GM20000 (cell line): ENCODE results near the gene PAXIP1.
A peak's percentile ranks its signal among the peaks of the same experiment; 100 is the strongest.

Experiments used
- DNase-seq: peaks from one replicate; pipeline ENCODE4 v3.0.0; 2012; ENCODE audit warnings: low spot score
- TF ChIP-seq, protein P1 (sequence below): IDR thresholded peaks from 2 replicates; pipeline ENCODE4 v1.5.1; 2012; ENCODE audit warnings: mild to moderate bottlenecking, control low read depth; ENCODE audit errors: extremely low read depth, missing control alignments

PAXIP1 gene

DNA sequence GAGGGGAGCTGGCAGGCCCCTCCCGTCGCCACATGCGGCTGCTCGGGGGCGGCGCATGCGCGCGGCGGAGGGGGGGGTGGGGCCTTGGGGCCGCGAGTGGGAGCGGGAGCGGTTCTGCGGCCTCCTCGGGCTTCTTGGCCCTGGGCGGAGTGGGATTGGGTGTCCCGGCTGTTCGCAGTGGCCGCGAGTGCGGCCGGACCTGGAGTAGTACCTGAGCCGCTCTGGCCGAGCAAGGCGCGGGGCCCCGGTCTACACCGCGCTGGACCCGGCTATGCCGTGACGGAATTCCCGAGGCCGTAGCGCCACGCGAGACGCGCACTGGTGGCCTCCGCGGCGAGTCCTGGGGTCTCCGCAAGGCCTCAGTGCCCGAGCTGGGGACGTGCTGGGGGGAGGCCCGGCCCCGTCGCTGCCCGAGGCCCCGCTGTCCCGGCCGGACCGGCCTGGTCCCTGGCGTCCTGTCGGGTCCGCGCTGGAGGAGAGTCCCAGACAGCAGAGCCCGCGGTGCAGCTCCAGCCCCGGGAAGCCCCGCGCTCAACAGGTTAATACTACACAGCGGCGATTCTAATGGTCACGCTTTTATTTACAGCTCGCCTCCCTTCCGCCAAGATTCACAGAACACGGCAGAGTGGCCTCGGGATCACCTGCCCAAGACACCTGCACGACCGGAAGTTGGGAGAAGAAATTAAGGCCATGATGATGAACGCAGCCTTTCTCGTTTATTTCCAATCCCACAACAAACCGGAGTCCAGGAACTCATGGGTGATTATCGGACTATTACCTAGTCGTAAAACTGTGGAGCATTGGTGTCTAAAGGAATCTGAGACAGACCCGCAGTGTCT, 671 bp upstream of the PAXIP1 start:
- TF ChIP-seq, protein P1, sequence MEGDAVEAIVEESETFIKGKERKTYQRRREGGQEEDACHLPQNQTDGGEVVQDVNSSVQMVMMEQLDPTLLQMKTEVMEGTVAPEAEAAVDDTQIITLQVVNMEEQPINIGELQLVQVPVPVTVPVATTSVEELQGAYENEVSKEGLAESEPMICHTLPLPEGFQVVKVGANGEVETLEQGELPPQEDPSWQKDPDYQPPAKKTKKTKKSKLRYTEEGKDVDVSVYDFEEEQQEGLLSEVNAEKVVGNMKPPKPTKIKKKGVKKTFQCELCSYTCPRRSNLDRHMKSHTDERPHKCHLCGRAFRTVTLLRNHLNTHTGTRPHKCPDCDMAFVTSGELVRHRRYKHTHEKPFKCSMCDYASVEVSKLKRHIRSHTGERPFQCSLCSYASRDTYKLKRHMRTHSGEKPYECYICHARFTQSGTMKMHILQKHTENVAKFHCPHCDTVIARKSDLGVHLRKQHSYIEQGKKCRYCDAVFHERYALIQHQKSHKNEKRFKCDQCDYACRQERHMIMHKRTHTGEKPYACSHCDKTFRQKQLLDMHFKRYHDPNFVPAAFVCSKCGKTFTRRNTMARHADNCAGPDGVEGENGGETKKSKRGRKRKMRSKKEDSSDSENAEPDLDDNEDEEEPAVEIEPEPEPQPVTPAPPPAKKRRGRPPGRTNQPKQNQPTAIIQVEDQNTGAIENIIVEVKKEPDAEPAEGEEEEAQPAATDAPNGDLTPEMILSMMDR = no peak
- peak; percentile 99 for DNase-seq

GRCh38 chr7:155002411-155003091, 373 bp downstream of the PAXIP1 start:
- peak; percentile 80 for DNase-seq
- TF ChIP-seq, protein P1 = no peak

GRCh38 chr7:155001756-155002410, 1.0 kb downstream of the PAXIP1 start:
- peak; percentile 45 for DNase-seq
- TF ChIP-seq, protein P1 = no peak

GRCh38 chr7:155000795-155001194, 2.1 kb downstream of the PAXIP1 start:
- DNase-seq = no peak
- TF ChIP-seq, protein P1 = no peak

- no peak for DNase-seq
- TF ChIP-seq, protein P1 = no peak
Observed at GRCh38 chr7:154998481-154998880, 4.4 kb downstream of the PAXIP1 start.

GRCh38 chr7:154997840-154998370, 5.0 kb downstream of the PAXIP1 start:
- no peak for DNase-seq
- TF ChIP-seq, protein P1 = no peak

DNA sequence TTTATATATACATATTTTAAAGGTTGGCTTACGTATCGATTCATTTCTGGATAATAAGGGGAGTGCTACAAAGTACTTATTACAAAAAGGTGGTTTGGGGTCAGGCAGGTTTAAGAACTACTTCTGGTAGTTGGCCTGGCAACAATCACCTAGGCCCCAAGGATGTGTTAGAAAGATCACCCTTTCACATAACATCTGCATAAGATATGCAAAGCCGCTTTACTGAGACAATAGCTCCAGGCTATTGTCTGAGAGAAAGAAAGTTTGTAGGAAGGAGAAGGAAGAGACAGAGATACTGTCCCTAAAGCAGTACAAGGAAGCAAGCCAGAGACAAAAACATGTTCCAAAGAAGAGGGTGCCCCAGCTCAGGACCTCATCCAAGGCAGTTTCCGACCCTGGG, 6.2 kb downstream of the PAXIP1 start:
- DNase-seq = no peak
- TF ChIP-seq, protein P1 = no peak
